Neural cell (in vitro differentiated cells): Measurements from ENCODE around the gene STAT6. TPM values are rescaled to one million over a fixed set of nuclear protein-coding genes. Genes with fewer than 3 reads are reported as not detected.

Experiments
- H2AFZ ChIP-seq: fragments of 200-600, 300-800 bp; sonication (generic), shearing (Covaris generic); 2 replicates; pipeline ENCODE4 v1.6.0; 2014; ENCODE audit warnings: low read depth, mild to moderate bottlenecking, antibody characterized with exemption, low read length, moderate library complexity
- H3F3A ChIP-seq: fragments of 200-600 bp; shearing (Covaris generic); 2 replicates; pipeline ENCODE4 v1.6.1; 2016; ENCODE audit warnings: mild to moderate bottlenecking, moderate library complexity, mixed read lengths, antibody characterized with exemption, low read length; ENCODE audit not compliant: insufficient read depth, poor library complexity, severe bottlenecking
- H3K27ac ChIP-seq: fragments of 200-600, 300-800 bp; sonication (generic), shearing (Covaris generic); 2 replicates; pipeline ENCODE4 v1.5.1; 2014; ENCODE audit warnings: mild to moderate bottlenecking, low read length, moderate library complexity
- H3K27me3 ChIP-seq: fragments of 300-800, 200-600 bp; sonication (generic), shearing (Covaris generic); 2 replicates; pipeline ENCODE4 v1.6.0; 2014; ENCODE audit warnings: mild to moderate bottlenecking, low read depth, low read length, moderate library complexity; ENCODE audit not compliant: insufficient read depth
- H3K36me3 ChIP-seq: fragments of 300-800, 200-600 bp; sonication (generic), shearing (Covaris generic); 2 replicates; pipeline ENCODE4 v1.5.1; 2014; ENCODE audit warnings: mild to moderate bottlenecking, antibody characterized with exemption, low read length, moderate library complexity; ENCODE audit not compliant: insufficient read depth
- H3K4me2 ChIP-seq: fragments of 300-800, 200-600 bp; sonication (generic), shearing (Covaris generic); 2 replicates; pipeline ENCODE4 v1.6.0; 2014; ENCODE audit warnings: mild to moderate bottlenecking, low read length
- H3K4me3 ChIP-seq: fragments of 300-800, 200-600 bp; sonication (generic), shearing (Covaris generic); 2 replicates; pipeline ENCODE4 v1.5.1; 2014; ENCODE audit warnings: mild to moderate bottlenecking, low read length, moderate library complexity
- H3K79me2 ChIP-seq: fragments of 200-600 bp; shearing (Covaris generic); replicated peaks from 2 replicates; pipeline ENCODE4 v1.6.0; 2014; ENCODE audit warnings: mild to moderate bottlenecking, low read length, moderate library complexity; ENCODE audit not compliant: insufficient read depth
- H3K9ac ChIP-seq: fragments of 300-800, 200-600 bp; sonication (generic), shearing (Covaris generic); 2 replicates; pipeline ENCODE4 v1.6.1; 2016; ENCODE audit warnings: mild to moderate bottlenecking, low read length, mixed read lengths
- H3K9me2 ChIP-seq: fragments of 200-600 bp; shearing (Covaris generic); 2 replicates; pipeline ENCODE4 v1.6.1; 2016; ENCODE audit warnings: mild to moderate bottlenecking, low read length, mixed read lengths; ENCODE audit not compliant: insufficient read depth
- H3K9me3 ChIP-seq: fragments of 200-600, 300-800 bp; sonication (generic), shearing (Covaris generic); 2 replicates; pipeline ENCODE4 v1.6.1; 2016; ENCODE audit warnings: mild to moderate bottlenecking, mixed run types, low read length, moderate library complexity, mixed read lengths
- H4K20me1 ChIP-seq: fragments of 200-600 bp; shearing (Covaris generic); 2 replicates; pipeline ENCODE4 v1.6.1; 2016; ENCODE audit warnings: mild to moderate bottlenecking, mixed run types; ENCODE audit not compliant: insufficient read depth
- EP300 ChIP-seq: fragments of 450-650 bp; conservative IDR thresholded peaks from 2 replicates; pipeline ENCODE4 v1.6.1; 2014; ENCODE audit warnings: antibody characterized with exemption, mild to moderate bottlenecking, moderate library complexity; ENCODE audit not compliant: poor library complexity, severe bottlenecking
- EZH2 ChIP-seq: fragments of 200-600, 300-800 bp; shearing (Covaris generic), sonication (generic); IDR thresholded peaks from 2 replicates; pipeline ENCODE4 v1.6.1; 2014; ENCODE audit warnings: antibody characterized with exemption, low read length, borderline replicate concordance, mild to moderate bottlenecking; ENCODE audit not compliant: insufficient read depth, poor library complexity, severe bottlenecking
- MXI1 ChIP-seq: fragments of 450-650 bp; conservative IDR thresholded peaks from 2 replicates; pipeline ENCODE4 v1.6.1; 2014; ENCODE audit warnings: antibody characterized with exemption, mild to moderate bottlenecking; ENCODE audit not compliant: poor library complexity, severe bottlenecking
- POLR2AphosphoS5 ChIP-seq: IDR thresholded peaks from 2 replicates; pipeline ENCODE4 v1.6.1; 2012
- RAD21 ChIP-seq: fragments of 450-650 bp; conservative IDR thresholded peaks from 2 replicates; pipeline ENCODE4 v1.6.1; 2014; ENCODE audit warnings: antibody characterized with exemption, mild to moderate bottlenecking, moderate library complexity
- SMC3 ChIP-seq: fragments of 450-650 bp; conservative IDR thresholded peaks from 2 replicates; pipeline ENCODE4 v1.6.1; 2014; ENCODE audit warnings: antibody characterized with exemption, mild to moderate bottlenecking, moderate library complexity; ENCODE audit not compliant: poor library complexity
- TAF1 ChIP-seq: IDR thresholded peaks from 2 replicates; pipeline ENCODE4 v1.6.1; 2012; ENCODE audit warnings: low read depth
- polyA plus RNA-seq: library from polyadenylated mRNA; depleted of rRNA; stranded (reverse); fragments of >200 nt; gene quantifications from 2 replicates; pipeline ENCODE4 v1.2.3, GENCODE V29; 2014
- TF ChIP-seq, protein P1 (sequence below): IDR thresholded peaks from 2 replicates; pipeline ENCODE4 v1.6.1; 2012; ENCODE audit warnings: borderline replicate concordance
- TF ChIP-seq, protein P2 (sequence below): fragments of 450-650 bp; IDR thresholded peaks from 2 replicates; pipeline ENCODE4 v1.5.1; 2014; ENCODE audit warnings: antibody characterized with exemption, mild to moderate bottlenecking, moderate library complexity; ENCODE audit not compliant: poor library complexity, severe bottlenecking

The STAT6 gene
- polyA plus RNA-seq, 1 donor from 2014 or later: not detected

DNA sequence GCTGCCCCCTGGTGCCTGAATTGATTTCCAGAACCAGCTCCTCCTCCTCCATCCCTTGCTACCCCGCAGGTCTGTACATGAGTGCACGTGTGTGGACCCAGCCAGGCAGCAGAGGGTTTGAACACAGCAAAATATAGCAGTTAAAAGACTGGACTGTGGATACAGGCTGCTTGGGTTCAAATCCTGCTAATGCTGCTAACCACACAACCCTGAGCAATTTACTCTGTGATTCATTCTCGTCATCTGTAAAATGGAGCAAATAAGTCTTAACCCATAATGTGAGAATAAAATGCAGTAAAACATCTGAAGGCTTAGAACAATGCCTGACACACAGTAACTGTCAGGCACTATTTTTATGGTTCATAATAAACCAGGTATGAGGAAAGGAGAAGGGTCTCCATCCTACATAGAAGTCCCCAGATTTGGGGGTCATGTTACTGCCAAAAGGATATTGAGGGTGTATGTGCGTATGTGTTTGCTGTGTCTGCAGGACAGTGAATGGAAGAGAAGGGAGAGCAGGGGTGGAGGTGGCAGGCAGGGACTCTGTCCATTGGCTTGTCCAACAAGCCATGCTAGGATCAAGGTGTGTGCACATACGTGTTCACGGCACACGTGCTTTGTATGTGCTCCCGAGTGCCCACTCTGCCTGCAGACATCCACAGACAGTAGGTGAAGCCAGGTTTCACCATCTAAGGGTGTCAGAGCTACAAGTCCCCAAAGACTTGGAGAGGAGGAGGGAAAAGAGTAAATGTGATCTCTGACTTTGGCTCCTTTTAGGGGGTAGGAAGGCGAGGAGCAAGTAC lies 1.5 kb upstream of the STAT6 start:
- no peak overlapping the region for H3K4me2 ChIP-seq
- H3K9me3 ChIP-seq: no peaks in the 10 kb centered on the region
- no peaks in the 10 kb centered on the region for H3F3A ChIP-seq
- no peaks in the 10 kb centered on the region for H3K27me3 ChIP-seq
- no peak overlapping the region for H3K9ac ChIP-seq
- H4K20me1 ChIP-seq: no peaks in the 10 kb centered on the region
- H3K4me3 ChIP-seq: no peak overlapping the region
- no peak overlapping the region for H2AFZ ChIP-seq
- TF ChIP-seq, protein P1, sequence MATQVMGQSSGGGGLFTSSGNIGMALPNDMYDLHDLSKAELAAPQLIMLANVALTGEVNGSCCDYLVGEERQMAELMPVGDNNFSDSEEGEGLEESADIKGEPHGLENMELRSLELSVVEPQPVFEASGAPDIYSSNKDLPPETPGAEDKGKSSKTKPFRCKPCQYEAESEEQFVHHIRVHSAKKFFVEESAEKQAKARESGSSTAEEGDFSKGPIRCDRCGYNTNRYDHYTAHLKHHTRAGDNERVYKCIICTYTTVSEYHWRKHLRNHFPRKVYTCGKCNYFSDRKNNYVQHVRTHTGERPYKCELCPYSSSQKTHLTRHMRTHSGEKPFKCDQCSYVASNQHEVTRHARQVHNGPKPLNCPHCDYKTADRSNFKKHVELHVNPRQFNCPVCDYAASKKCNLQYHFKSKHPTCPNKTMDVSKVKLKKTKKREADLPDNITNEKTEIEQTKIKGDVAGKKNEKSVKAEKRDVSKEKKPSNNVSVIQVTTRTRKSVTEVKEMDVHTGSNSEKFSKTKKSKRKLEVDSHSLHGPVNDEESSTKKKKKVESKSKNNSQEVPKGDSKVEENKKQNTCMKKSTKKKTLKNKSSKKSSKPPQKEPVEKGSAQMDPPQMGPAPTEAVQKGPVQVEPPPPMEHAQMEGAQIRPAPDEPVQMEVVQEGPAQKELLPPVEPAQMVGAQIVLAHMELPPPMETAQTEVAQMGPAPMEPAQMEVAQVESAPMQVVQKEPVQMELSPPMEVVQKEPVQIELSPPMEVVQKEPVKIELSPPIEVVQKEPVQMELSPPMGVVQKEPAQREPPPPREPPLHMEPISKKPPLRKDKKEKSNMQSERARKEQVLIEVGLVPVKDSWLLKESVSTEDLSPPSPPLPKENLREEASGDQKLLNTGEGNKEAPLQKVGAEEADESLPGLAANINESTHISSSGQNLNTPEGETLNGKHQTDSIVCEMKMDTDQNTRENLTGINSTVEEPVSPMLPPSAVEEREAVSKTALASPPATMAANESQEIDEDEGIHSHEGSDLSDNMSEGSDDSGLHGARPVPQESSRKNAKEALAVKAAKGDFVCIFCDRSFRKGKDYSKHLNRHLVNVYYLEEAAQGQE: no peak
- no peak for TF ChIP-seq RAD21
- no peak for TF ChIP-seq MXI1
- no peak for TF ChIP-seq SMC3
- TF ChIP-seq EZH2: no peak
- no peak for TF ChIP-seq EP300
- TF ChIP-seq POLR2AphosphoS5: no peak
- no peak for TF ChIP-seq TAF1
- TF ChIP-seq, protein P2, sequence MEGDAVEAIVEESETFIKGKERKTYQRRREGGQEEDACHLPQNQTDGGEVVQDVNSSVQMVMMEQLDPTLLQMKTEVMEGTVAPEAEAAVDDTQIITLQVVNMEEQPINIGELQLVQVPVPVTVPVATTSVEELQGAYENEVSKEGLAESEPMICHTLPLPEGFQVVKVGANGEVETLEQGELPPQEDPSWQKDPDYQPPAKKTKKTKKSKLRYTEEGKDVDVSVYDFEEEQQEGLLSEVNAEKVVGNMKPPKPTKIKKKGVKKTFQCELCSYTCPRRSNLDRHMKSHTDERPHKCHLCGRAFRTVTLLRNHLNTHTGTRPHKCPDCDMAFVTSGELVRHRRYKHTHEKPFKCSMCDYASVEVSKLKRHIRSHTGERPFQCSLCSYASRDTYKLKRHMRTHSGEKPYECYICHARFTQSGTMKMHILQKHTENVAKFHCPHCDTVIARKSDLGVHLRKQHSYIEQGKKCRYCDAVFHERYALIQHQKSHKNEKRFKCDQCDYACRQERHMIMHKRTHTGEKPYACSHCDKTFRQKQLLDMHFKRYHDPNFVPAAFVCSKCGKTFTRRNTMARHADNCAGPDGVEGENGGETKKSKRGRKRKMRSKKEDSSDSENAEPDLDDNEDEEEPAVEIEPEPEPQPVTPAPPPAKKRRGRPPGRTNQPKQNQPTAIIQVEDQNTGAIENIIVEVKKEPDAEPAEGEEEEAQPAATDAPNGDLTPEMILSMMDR: no peak
- H3K36me3 ChIP-seq: no peaks in the 10 kb centered on the region
- H3K9me2 ChIP-seq: no peaks in the 10 kb centered on the region
- H3K79me2 ChIP-seq: no peaks in the 10 kb centered on the region
- H3K27ac ChIP-seq: no peak overlapping the region

DNA sequence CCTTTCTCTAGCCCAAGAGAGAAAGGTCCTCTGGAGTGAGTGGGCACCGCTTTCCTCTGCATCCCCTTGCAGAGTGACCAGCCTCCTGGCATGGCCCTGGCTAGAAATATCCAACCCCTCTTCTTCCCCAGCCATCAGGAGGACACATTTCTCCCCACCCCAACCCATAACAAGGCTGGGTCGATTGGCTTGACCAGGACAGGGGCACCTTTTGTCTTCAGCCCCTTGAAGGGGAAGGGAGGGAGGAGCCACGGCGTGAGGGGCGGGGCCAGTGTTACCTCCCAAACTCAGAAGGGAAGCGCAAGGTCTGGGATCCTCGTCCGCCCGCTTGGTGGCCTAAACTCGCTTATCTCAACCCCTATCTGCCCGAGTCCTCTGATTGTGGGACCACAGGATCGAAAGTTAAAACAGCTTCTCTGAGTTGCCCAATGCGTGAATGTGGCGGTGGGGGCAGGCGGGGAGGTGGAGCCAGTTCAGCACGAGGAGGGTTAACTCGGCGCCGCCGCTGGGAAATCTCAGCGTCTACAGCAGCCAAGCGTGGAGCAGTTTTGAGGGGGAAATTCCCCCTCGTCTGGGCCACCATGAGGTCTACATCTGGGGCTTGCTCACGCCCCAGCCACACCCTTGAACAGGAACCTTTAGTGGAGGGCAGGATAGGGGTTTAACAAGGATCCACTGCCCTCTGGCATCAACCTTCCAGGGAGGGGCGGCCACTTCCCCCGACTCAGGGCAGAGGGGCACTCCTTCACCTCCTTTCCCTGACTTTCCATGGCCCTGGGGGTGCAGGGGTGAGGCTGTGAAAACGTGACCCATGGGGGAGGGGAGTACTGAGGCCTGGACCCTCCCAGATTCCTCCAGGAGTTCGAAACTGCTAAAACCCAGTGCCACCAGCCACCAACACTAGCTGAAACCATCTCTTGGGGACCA lies 795 bp downstream of the STAT6 start:
- H3K4me3 ChIP-seq: no peak overlapping the region
- no peaks in the 10 kb centered on the region for H3K36me3 ChIP-seq
- no peak overlapping the region for H3K4me2 ChIP-seq
- H3K27ac ChIP-seq: no peak overlapping the region
- no peaks in the 10 kb centered on the region for H3K27me3 ChIP-seq
- no peak overlapping the region for H2AFZ ChIP-seq
- H3F3A ChIP-seq: no peaks in the 10 kb centered on the region
- TF ChIP-seq MXI1: no peak
- no peak for TF ChIP-seq EP300
- TF ChIP-seq, protein P2: no peak
- no peak for TF ChIP-seq RAD21
- no peak for TF ChIP-seq SMC3
- no peak for TF ChIP-seq TAF1
- no peak for TF ChIP-seq EZH2
- TF ChIP-seq, protein P1: no peak
- no peak for TF ChIP-seq POLR2AphosphoS5
- H3K9ac ChIP-seq: no peak overlapping the region
- H3K9me3 ChIP-seq: no peaks in the 10 kb centered on the region
- no peaks in the 10 kb centered on the region for H3K9me2 ChIP-seq
- H3K79me2 ChIP-seq: no peaks in the 10 kb centered on the region
- H4K20me1 ChIP-seq: no peaks in the 10 kb centered on the region
